Fibroblast of mammary gland (primary cell): ENCODE data around the gene USH2A.

Experiments used
- DNase-seq: peaks from one replicate; pipeline ENCODE4 v3.0.0-alpha.2; 2010; ENCODE audit warnings: low read depth
- H3K4me3 ChIP-seq: 2 replicates; pipeline ENCODE4 v1.5.1; 2011; ENCODE audit warnings: low read depth, mild to moderate bottlenecking, low read length, moderate library complexity; ENCODE audit not compliant: control insufficient read depth
- CTCF ChIP-seq: conservative IDR thresholded peaks from 2 replicates; pipeline ENCODE4 v1.5.1; 2011; ENCODE audit warnings: low read depth, low read length, inconsistent platforms; ENCODE audit not compliant: control insufficient read depth, insufficient read depth

The USH2A gene

GRCh38 chr1:216054600-216054999 is 368.6 kb downstream of the USH2A start:
- H3K4me3 ChIP-seq, result no peak overlapping the region
- TF ChIP-seq CTCF, result no peak
- DNase-seq, result no peak

GRCh38 chr1:216051071-216051470 is 372.2 kb downstream of the USH2A start:
- no peak for DNase-seq
- H3K4me3 ChIP-seq, result no peak overlapping the region
- no peak for TF ChIP-seq CTCF

GRCh38 chr1:216049741-216050430 is 373.4 kb downstream of the USH2A start:
- DNase-seq, result no peak
- TF ChIP-seq CTCF, result no peak
- H3K4me3 ChIP-seq, result no peak overlapping the region

GRCh38 chr1:216047811-216048572 is 375.3 kb downstream of the USH2A start:
- DNase-seq, result peak; percentile 23
- H3K4me3 ChIP-seq, result no peak overlapping the region
- TF ChIP-seq CTCF, result no peak

GRCh38 chr1:216046336-216046735 is 376.9 kb downstream of the USH2A start:
- no peak for TF ChIP-seq CTCF
- DNase-seq, result no peak
- no peak overlapping the region for H3K4me3 ChIP-seq

- DNase-seq, result peak; percentile 87
- TF ChIP-seq CTCF, result no peak
- no peak overlapping the region for H3K4me3 ChIP-seq
Measured at GRCh38 chr1:216045400-216045799, 377.8 kb downstream of the USH2A start.
